ENCODE data around the gene PKN1.
A peak's percentile ranks its signal among the peaks of the same experiment; 100 is the strongest.

PKN1 gene

DNA sequence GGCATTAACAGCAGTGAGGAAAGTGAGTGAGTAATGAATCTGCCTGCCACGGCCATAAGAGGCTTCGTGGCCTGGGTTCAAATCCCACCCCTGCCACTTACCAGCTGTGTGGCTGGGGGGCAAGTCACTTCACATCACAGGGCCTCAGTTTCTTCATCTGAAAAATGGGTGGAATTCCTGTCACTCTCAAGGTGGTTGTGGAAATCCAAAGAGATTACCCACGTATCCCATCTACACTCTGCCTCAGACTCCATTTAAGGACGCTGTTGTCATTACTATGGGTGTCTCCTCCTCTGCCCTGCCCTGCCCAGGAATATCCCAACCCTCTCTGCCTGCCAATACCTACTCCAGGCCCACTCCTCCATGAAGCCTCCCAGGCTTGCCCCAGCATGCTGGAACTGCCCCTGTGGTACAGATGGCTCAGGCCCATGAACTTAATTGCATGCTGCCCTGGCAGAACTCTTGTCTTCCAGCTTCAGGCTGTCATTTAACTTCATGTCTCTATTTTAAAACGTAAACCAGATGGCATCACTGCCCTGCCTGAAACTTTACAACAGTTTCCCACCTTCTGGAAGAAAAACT lies 59.7 kb downstream of the PKN1 start:
- no peak overlapping the region for H3K4me3 ChIP-seq (ENCODE audit: low read length)
- H3K27ac ChIP-seq (ENCODE audit: low read length) = no peak overlapping the region
- DNase-seq (ENCODE audit: low read depth, low spot score) = no peak
- no CpG with 5 or more reads among the region's 5 CpGs for WGBS (ENCODE audit: insufficient coverage, insufficient read length)
- H3K9me3 ChIP-seq (ENCODE audit: control insufficient read depth, insufficient read depth, low read length) = no peaks in the 10 kb centered on the region
- peaks cover 2% of the 10 kb centered on the region; the same call in 1 of the 2 replicates for H3K4me1 ChIP-seq (ENCODE audit: control insufficient read depth, insufficient read depth, low read length)
- no peaks in the 10 kb centered on the region; the same call in 1 of the 2 replicates for H3K36me3 ChIP-seq (ENCODE audit: control insufficient read depth, insufficient read depth, low read length)
- H3K27me3 ChIP-seq (ENCODE audit: control insufficient read depth, insufficient read depth, low read length) = no peaks in the 10 kb centered on the region

GRCh38 chr19:14494411-14494810 lies 61.3 kb downstream of the PKN1 start:
- no peaks in the 10 kb centered on the region for H3K36me3 ChIP-seq (ENCODE audit: control insufficient read depth, insufficient read depth, low read length)
- WGBS (ENCODE audit: insufficient coverage, insufficient read length) = no CpG with 5 or more reads among the region's 4 CpGs
- no peak for DNase-seq (ENCODE audit: low read depth, low spot score)
- no peaks in the 10 kb centered on the region for H3K27me3 ChIP-seq (ENCODE audit: control insufficient read depth, insufficient read depth, low read length)
- no peak overlapping the region for H3K27ac ChIP-seq (ENCODE audit: low read length)
- peaks cover 2% of the 10 kb centered on the region; the same call in 1 of the 2 replicates for H3K4me1 ChIP-seq (ENCODE audit: control insufficient read depth, insufficient read depth, low read length)
- H3K4me3 ChIP-seq (ENCODE audit: low read length) = no peak overlapping the region
- no peaks in the 10 kb centered on the region for H3K9me3 ChIP-seq (ENCODE audit: control insufficient read depth, insufficient read depth, low read length)

DNA sequence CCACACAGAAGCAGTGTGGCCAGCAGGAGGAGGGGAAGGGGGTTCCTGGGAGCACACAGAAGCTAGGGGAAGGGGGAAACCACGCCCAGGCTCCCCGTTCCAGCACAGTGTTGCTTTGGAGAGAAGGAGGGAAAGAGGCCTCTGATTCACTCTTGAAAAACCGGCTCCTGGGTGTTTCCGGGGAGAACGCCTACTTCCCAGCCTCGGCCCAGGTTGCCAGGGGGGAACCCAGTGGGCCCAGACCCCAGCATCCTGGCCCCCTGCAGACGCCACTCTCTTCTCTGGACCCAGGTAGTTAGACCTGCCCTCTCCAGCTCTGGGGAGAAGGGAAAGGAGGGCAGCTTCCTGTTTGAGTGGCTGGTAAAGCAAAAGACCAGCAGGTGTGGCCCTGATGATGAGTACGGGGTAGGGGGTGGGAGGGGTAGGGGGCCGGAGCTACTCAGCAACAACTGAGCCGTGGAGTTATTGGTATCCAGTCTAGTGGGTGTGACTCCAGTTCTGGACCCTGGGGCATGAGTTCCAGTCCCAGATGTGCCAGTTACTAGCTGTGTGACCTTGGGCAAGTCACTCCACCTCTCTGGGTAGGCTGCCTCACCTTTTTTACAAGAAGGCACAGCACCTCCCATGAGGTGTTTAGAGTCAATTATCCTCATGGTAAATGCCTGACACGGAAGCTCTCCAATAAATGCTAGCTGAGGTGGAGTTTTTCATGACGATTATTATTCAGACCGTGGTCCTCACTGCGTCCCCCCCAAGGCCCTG lies 62.0 kb downstream of the PKN1 start:
- no peaks in the 10 kb centered on the region for H3K27me3 ChIP-seq (ENCODE audit: control insufficient read depth, insufficient read depth, low read length)
- H3K4me1 ChIP-seq (ENCODE audit: control insufficient read depth, insufficient read depth, low read length) = peaks cover 2% of the 10 kb centered on the region; the same call in 1 of the 2 replicates
- H3K36me3 ChIP-seq (ENCODE audit: control insufficient read depth, insufficient read depth, low read length) = no peaks in the 10 kb centered on the region
- H3K27ac ChIP-seq (ENCODE audit: low read length) = no peak overlapping the region
- H3K9me3 ChIP-seq (ENCODE audit: control insufficient read depth, insufficient read depth, low read length) = no peaks in the 10 kb centered on the region
- peak overlapping the region; percentile 81 for H3K4me3 ChIP-seq (ENCODE audit: low read length)
- DNase-seq (ENCODE audit: low read depth, low spot score) = no peak
- WGBS (ENCODE audit: insufficient coverage, insufficient read length) = no CpG with 5 or more reads among the region's 14 CpGs

- H3K27me3 ChIP-seq (ENCODE audit: control insufficient read depth, insufficient read depth, low read length) = no peaks in the 10 kb centered on the region
- peaks cover 2% of the 10 kb centered on the region; the same call in 1 of the 2 replicates for H3K4me1 ChIP-seq (ENCODE audit: control insufficient read depth, insufficient read depth, low read length)
- H3K4me3 ChIP-seq (ENCODE audit: low read length) = peak overlapping the region; percentile 81
- no peak for DNase-seq (ENCODE audit: low read depth, low spot score)
- no CpG with 5 or more reads among the region's 28 CpGs for WGBS (ENCODE audit: insufficient coverage, insufficient read length)
- H3K36me3 ChIP-seq (ENCODE audit: control insufficient read depth, insufficient read depth, low read length) = no peaks in the 10 kb centered on the region
- no peak overlapping the region for H3K27ac ChIP-seq (ENCODE audit: low read length)
- no peaks in the 10 kb centered on the region for H3K9me3 ChIP-seq (ENCODE audit: control insufficient read depth, insufficient read depth, low read length)
These were observed 62.5 kb downstream of the PKN1 start for GRCh38 chr19:14495672-14496028.

- Histone ChIP-seq H3K36me3 (ENCODE audit: control insufficient read depth, insufficient read depth, low read length) (no peaks in the 10 kb centered on the region), H3K4me3 (ENCODE audit: low read length) (peak within 1 kb of the TSS; percentile 81), H3K27ac (ENCODE audit: low read length) (no peak within 1 kb of the TSS), H3K9me3 (ENCODE audit: control insufficient read depth, insufficient read depth, low read length) (no peaks in the 10 kb centered on the region), H3K4me1 (ENCODE audit: control insufficient read depth, insufficient read depth, low read length) (peaks cover 2% of the 10 kb centered on the region; the same call in 1 of the 2 replicates), H3K27me3 (ENCODE audit: control insufficient read depth, insufficient read depth, low read length) (no peaks in the 10 kb centered on the region)
- peak; percentile 99 for DNase-seq (ENCODE audit: low read depth, low spot score)
- WGBS (ENCODE audit: insufficient coverage, insufficient read length) = no CpG with 5 or more reads among the region's 71 CpGs
These were observed 63.1 kb downstream of the PKN1 start, which contains the start of gene GIPC1 for GRCh38 chr19:14496029-14496833. TSS of gene GIPC1 (minus strand) at chr19:14496127. CDS start at chr19:14482976, 13,151 bp downstream.

GRCh38 chr19:14496834-14497227 lies 63.7 kb downstream of the PKN1 start:
- H3K27me3 ChIP-seq (ENCODE audit: control insufficient read depth, insufficient read depth, low read length) = no peaks in the 10 kb centered on the region
- H3K4me1 ChIP-seq (ENCODE audit: control insufficient read depth, insufficient read depth, low read length) = peaks cover 2% of the 10 kb centered on the region; the same call in 1 of the 2 replicates
- H3K27ac ChIP-seq (ENCODE audit: low read length) = no peak overlapping the region
- DNase-seq (ENCODE audit: low read depth, low spot score) = no peak
- no peaks in the 10 kb centered on the region for H3K9me3 ChIP-seq (ENCODE audit: control insufficient read depth, insufficient read depth, low read length)
- WGBS (ENCODE audit: insufficient coverage, insufficient read length) = no CpG with 5 or more reads among the region's 7 CpGs
- H3K4me3 ChIP-seq (ENCODE audit: low read length) = no peak overlapping the region
- H3K36me3 ChIP-seq (ENCODE audit: control insufficient read depth, insufficient read depth, low read length) = no peaks in the 10 kb centered on the region

DNA sequence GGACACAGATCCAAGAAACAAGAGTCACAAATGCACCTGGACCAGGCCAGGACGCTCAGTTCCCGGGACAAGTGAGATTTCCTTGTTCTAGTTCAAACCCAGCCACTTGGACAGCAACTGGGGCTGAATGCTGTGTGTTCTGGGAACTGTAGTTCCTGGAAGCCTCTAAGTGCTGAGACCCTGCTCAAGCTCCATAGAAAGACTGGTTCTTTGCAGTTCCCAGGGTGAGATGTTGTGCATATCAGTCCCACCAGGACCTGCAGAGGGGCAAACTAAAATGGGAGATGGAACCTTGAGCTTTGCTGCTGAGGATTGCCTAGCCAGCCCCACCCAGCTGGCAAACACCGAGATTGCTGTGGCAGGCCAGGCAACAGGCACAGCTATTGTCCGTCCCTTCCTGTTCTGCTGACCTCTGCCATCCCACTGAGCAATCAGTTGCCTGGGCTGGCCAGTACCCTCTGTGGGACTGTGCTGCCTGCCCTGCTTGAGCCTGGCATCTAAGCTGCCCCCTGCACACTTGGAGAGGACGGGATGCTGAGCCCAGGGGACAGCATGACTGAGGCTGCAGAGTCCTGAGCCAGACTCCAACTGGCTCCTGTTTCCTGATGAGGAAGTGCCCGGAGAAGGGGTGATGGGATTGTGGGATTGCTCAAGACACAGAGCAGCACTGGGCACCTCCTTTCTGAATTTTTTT lies 64.3 kb downstream of the PKN1 start:
- no CpG with 5 or more reads among the region's 6 CpGs for WGBS (ENCODE audit: insufficient coverage, insufficient read length)
- Histone ChIP-seq H3K36me3 (ENCODE audit: control insufficient read depth, insufficient read depth, low read length) (no peaks in the 10 kb centered on the region), H3K4me1 (ENCODE audit: control insufficient read depth, insufficient read depth, low read length) (peaks cover 2% of the 10 kb centered on the region; the same call in 1 of the 2 replicates), H3K27ac (ENCODE audit: low read length) (no peak overlapping the region), H3K4me3 (ENCODE audit: low read length) (no peak overlapping the region), H3K9me3 (ENCODE audit: control insufficient read depth, insufficient read depth, low read length) (no peaks in the 10 kb centered on the region), H3K27me3 (ENCODE audit: control insufficient read depth, insufficient read depth, low read length) (no peaks in the 10 kb centered on the region)
- no peak for DNase-seq (ENCODE audit: low read depth, low spot score)

DNA sequence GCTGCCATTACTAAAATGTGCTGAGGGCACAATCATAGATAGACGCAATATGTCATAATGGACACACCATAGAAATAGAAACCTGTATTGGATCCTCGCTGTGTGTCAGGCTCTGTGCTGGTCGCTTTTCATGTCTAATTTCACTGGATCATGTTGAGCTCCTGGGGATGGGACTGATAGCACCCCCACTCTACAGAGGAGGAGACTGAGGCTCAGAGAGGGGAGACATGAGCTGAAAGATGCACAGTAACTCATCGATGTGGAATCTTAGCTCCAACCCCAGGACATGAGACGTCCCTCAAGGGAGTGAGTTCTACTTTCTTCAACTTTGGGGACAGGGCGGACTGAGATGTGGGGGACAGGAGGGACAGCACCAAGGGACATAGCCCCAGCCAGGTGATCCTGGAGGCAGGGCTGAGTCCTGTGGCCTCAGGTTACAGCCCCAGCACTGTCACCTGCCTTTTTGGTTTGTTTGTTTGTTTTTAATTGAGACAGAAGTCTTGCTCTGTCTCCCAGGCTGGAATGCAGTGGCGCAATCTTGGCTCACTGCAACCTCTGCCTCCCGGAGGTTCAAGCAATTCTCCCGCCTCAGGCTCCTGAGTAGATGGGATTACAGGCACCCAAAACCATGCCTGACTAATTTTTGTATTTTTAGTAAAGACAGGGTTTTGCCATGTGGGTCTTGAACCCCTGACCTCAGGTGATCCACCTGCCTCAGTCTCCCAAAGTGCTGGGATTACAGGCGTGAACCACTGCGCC lies 69.4 kb downstream of the PKN1 start:
- WGBS (ENCODE audit: insufficient coverage, insufficient read length) = no CpG with 5 or more reads among the region's 11 CpGs
- no peak overlapping the region for H3K4me3 ChIP-seq (ENCODE audit: low read length)
- no peaks in the 10 kb centered on the region; the same call in 1 of the 2 replicates for H3K4me1 ChIP-seq (ENCODE audit: control insufficient read depth, insufficient read depth, low read length)
- DNase-seq (ENCODE audit: low read depth, low spot score) = no peak
- H3K36me3 ChIP-seq (ENCODE audit: control insufficient read depth, insufficient read depth, low read length) = no peaks in the 10 kb centered on the region
- H3K27ac ChIP-seq (ENCODE audit: low read length) = no peak overlapping the region
- H3K9me3 ChIP-seq (ENCODE audit: control insufficient read depth, insufficient read depth, low read length) = no peaks in the 10 kb centered on the region
- H3K27me3 ChIP-seq (ENCODE audit: control insufficient read depth, insufficient read depth, low read length) = no peaks in the 10 kb centered on the region

GRCh38 chr19:14503285-14503684 lies 70.2 kb downstream of the PKN1 start:
- Histone ChIP-seq H3K4me3 (ENCODE audit: low read length) (no peak overlapping the region), H3K27me3 (ENCODE audit: control insufficient read depth, insufficient read depth, low read length) (no peaks in the 10 kb centered on the region), H3K9me3 (ENCODE audit: control insufficient read depth, insufficient read depth, low read length) (no peaks in the 10 kb centered on the region), H3K4me1 (ENCODE audit: control insufficient read depth, insufficient read depth, low read length) (no peaks in the 10 kb centered on the region), H3K27ac (ENCODE audit: low read length) (no peak overlapping the region), H3K36me3 (ENCODE audit: control insufficient read depth, insufficient read depth, low read length) (no peaks in the 10 kb centered on the region)
- no peak for DNase-seq (ENCODE audit: low read depth, low spot score)
- no CpG with 5 or more reads among the region's 1 CpG for WGBS (ENCODE audit: insufficient coverage, insufficient read length)

Measured in iPS DF 6.9 (cell line).